Measurements from ENCODE around the gene NDUFA11. TPM values are rescaled to one million over a fixed set of nuclear protein-coding genes. Genes with fewer than 3 reads are reported as not detected.

The NDUFA11 gene
- total RNA-seq, 2 experiments from 2014 or later, result 233 to 237 TPM

- TF ChIP-seq CTCF (IDR thresholded peaks at IDR 0.05), result no peak
- Mint-ChIP-seq H3K36me3 (ENCODE audit: low read depth) (peaks cover 16% of the 10 kb centered on the region), H3K4me3 (peak within 1 kb of the TSS; percentile 99), H3K9me3 (no peaks in the 10 kb centered on the region), H3K27ac (peak within 1 kb of the TSS; percentile 100), H3K4me1 (ENCODE audit: low read depth) (peaks cover 40% of the 10 kb centered on the region), H3K27me3 (no peaks in the 10 kb centered on the region)
- DNase-seq (peak; percentile 100), ATAC-seq (peak; percentile 83)
- intact Hi-C loops (cut with micrococcal nuclease), result loop anchor here (10.0 kb wide), 2 partner anchors 70 to 100 kb away; partner anchors contain the start of genes NRTN and RANBP3
- ChIA-PET CTCF (interaction anchor here (1.9 to 3.9 kb wide), 4 partner anchors 64 to 184 kb away, joined by 7 to 57 read pairs (median 10); partner anchors contain the start of genes CATSPERD, LONP1 and NRTN), POLR2A (interaction anchor here (0.5 to 4.9 kb wide), 14 partner anchors 13 to 286 kb away, joined by 3 to 34 read pairs (median 4); partner anchors contain the start of genes DUS3L, SAFB and SAFB2)
Measured at GRCh38 chr19:5904352-5905113, 943 bp upstream of the NDUFA11 start, which contains the start of gene VMAC. TSS of gene VMAC (plus strand) at chr19:5904872. CDS start at chr19:5904891, 19 bp downstream.

GRCh38 chr19:5903056-5903623, 450 bp downstream of the NDUFA11 start:
- TF ChIP-seq CTCF (IDR thresholded peaks at IDR 0.05), result no peak
- POLR2A ChIA-PET, result interaction anchor here (0.9 to 4.9 kb wide), 13 partner anchors 12 to 216 kb away, joined by 3 to 34 read pairs (median 4); partner anchors contain the start of genes CATSPERD, DUS3L and LONP1
- H3K4me1 Mint-ChIP-seq (ENCODE audit: low read depth), result peaks cover 40% of the 10 kb centered on the region
- DNase-seq (peak; percentile 62), ATAC-seq (no peak)
- H3K36me3 Mint-ChIP-seq (ENCODE audit: low read depth), result peaks cover 16% of the 10 kb centered on the region
- no peaks in the 10 kb centered on the region for H3K9me3 Mint-ChIP-seq
- intact Hi-C loops (cut with micrococcal nuclease), result loop anchor here (10.0 kb wide), 2 partner anchors 72 to 98 kb away; partner anchors contain the start of genes NRTN and RANBP3
- peak overlapping the region; percentile 100 for H3K27ac Mint-ChIP-seq
- H3K27me3 Mint-ChIP-seq, result no peaks in the 10 kb centered on the region
- CTCF ChIA-PET, result interaction anchor here (1.1 to 3.9 kb wide), 7 partner anchors 52 to 214 kb away, joined by 3 to 57 read pairs (median 7); partner anchors contain the start of genes CATSPERD, LONP1, NRTN and RPL36
- H3K4me3 Mint-ChIP-seq, result peak overlapping the region; percentile 99

- H3K4me1 Mint-ChIP-seq (ENCODE audit: low read depth), result peaks cover 24% of the 10 kb centered on the region
- DNase-seq (no peak), ATAC-seq (no peak)
- H3K36me3 Mint-ChIP-seq (ENCODE audit: low read depth), result peaks cover 12% of the 10 kb centered on the region
- POLR2A ChIA-PET, result no interaction called here
- no peaks in the 10 kb centered on the region for H3K9me3 Mint-ChIP-seq
- peak overlapping the region; percentile 64 for H3K27ac Mint-ChIP-seq
- CTCF ChIA-PET, result interaction anchor here (3.9 kb wide), 1 partner anchor 97 kb away, joined by 57 read pairs; the partner anchor contains the start of gene NRTN
- no peak for TF ChIP-seq CTCF (IDR thresholded peaks at IDR 0.05)
- H3K27me3 Mint-ChIP-seq, result no peaks in the 10 kb centered on the region
- peak overlapping the region; percentile 29 for H3K4me3 Mint-ChIP-seq
- intact Hi-C loops (cut with micrococcal nuclease), result loop anchor here (10.0 kb wide), 2 partner anchors 74 to 96 kb away; partner anchors contain the start of genes NRTN and RANBP3
Measured at GRCh38 chr19:5900976-5901375, 2.6 kb downstream of the NDUFA11 start.

- H3K27ac Mint-ChIP-seq, result peak overlapping the region; percentile 61
- H3K36me3 Mint-ChIP-seq (ENCODE audit: low read depth), result peaks cover 12% of the 10 kb centered on the region
- POLR2A ChIA-PET, result interaction anchor here (1.0 to 2.2 kb wide), 2 partner anchors 9 to 96 kb away, joined by 3 to 7 read pairs; no protein-coding TSS in a partner anchor
- intact Hi-C loops (cut with micrococcal nuclease), result loop anchor here (10.0 kb wide), 2 partner anchors 75 to 95 kb away; partner anchors contain the start of genes NRTN and RANBP3
- no peaks in the 10 kb centered on the region for H3K27me3 Mint-ChIP-seq
- H3K4me3 Mint-ChIP-seq, result no peak overlapping the region
- no peak for ATAC-seq
- no peak for TF ChIP-seq CTCF (IDR thresholded peaks at IDR 0.05)
- H3K9me3 Mint-ChIP-seq, result no peaks in the 10 kb centered on the region
- CTCF ChIA-PET, result interaction anchor here (0.9 to 1.3 kb wide), 2 partner anchors 9 to 96 kb away, joined by 3 to 9 read pairs; partner anchors contain the start of gene NRTN
- peaks cover 21% of the 10 kb centered on the region for H3K4me1 Mint-ChIP-seq (ENCODE audit: low read depth)
- no peak for DNase-seq
Measured at GRCh38 chr19:5899728-5900526, 3.7 kb downstream of the NDUFA11 start.

Data from activated CD8-positive, alpha-beta T cell treated with anti-CD3 and anti-CD28 coated beads for 36 hours (primary cell).